ENCODE results near the gene NCMAP. TPM values are rescaled to one million over a fixed set of nuclear protein-coding genes. Genes with fewer than 3 reads are reported as not detected.

NCMAP gene
- polyA plus RNA-seq, 1 donor (not counting 4 experiments of a cell fraction or from before 2014, with no cell fraction given) = 0.05 TPM

DNA sequence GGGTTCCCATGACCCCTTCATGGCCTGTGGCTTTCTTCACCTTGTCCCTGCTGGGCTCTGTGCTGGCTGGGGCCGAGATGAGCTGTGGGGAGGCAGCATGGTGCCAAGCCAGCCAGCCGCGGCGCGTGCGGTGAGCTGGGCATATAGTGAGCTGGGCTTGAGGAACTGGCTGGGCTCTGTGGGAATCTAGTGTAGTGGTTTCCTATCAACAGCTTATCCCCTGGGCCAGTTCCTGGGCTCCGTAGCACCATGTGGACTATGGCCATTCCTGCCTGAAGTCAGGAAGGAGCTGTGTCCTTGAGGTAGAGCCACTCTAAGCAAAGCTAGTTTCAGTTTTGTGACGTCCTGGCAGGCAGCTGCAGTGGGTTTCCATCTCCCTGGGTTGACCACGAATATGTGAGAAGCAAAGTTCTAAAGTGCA, 1.8 kb downstream of the NCMAP start:
- Histone ChIP-seq H3K4me2 (ENCODE audit: control insufficient read depth, extremely low read depth, insufficient read depth, low read depth, low read length) (no peak overlapping the region), H4K20me1 (ENCODE audit: control insufficient read depth, extremely low read depth, insufficient read depth, low read length) (no peaks in the 10 kb centered on the region), H3K9ac (ENCODE audit: control insufficient read depth, extremely low read depth, insufficient read depth, low read length) (no peak overlapping the region), H3K9me1 (ENCODE audit: control insufficient read depth, extremely low read depth, insufficient read depth, low read length) (no peaks in the 10 kb centered on the region), H3K27ac (ENCODE audit: control insufficient read depth, insufficient read depth, low read length) (no peak overlapping the region), H3K79me2 (ENCODE audit: control insufficient read depth, insufficient read depth, low read length) (no peaks in the 10 kb centered on the region), H3K4me1 (ENCODE audit: control insufficient read depth, extremely low read depth, insufficient read depth, low read length) (peaks cover 6% of the 10 kb centered on the region), H3K4me3 (ENCODE audit: control insufficient read depth in 2 of 3, extremely low read depth in 1 of 3, insufficient read depth in 2 of 3, low read depth in 1 of 3, low read length in 3 of 3) (no peak overlapping the region), H3K36me3 (ENCODE audit: control insufficient read depth in 2 of 2, extremely low read depth in 1 of 2, insufficient read depth in 2 of 2, low read length in 2 of 2) (no peaks in the 10 kb centered on the region), H2AFZ (ENCODE audit: control insufficient read depth, low read length) (no peak overlapping the region), H3K9me3 (ENCODE audit: control insufficient read depth, low read depth, low read length) (no peaks in the 10 kb centered on the region), H3K27me3 (ENCODE audit: control insufficient read depth, extremely low read depth, insufficient read depth, low read length) (peaks cover 6% of the 10 kb centered on the region)
- FAIRE-seq (no peak), DNase-seq (ENCODE audit: low read depth, low spot score) (no peak)
- TF ChIP-seq, protein P1, sequence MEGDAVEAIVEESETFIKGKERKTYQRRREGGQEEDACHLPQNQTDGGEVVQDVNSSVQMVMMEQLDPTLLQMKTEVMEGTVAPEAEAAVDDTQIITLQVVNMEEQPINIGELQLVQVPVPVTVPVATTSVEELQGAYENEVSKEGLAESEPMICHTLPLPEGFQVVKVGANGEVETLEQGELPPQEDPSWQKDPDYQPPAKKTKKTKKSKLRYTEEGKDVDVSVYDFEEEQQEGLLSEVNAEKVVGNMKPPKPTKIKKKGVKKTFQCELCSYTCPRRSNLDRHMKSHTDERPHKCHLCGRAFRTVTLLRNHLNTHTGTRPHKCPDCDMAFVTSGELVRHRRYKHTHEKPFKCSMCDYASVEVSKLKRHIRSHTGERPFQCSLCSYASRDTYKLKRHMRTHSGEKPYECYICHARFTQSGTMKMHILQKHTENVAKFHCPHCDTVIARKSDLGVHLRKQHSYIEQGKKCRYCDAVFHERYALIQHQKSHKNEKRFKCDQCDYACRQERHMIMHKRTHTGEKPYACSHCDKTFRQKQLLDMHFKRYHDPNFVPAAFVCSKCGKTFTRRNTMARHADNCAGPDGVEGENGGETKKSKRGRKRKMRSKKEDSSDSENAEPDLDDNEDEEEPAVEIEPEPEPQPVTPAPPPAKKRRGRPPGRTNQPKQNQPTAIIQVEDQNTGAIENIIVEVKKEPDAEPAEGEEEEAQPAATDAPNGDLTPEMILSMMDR (optimal IDR thresholded peaks at IDR 0.05 in 1 of 3, IDR thresholded peaks at IDR 0.05 in 1 of 3, conservative IDR thresholded peaks at IDR 0.05 in 1 of 3; ENCODE audit: extremely low read depth in 1 of 3, insufficient read depth in 2 of 3, low read length in 3 of 3) = no peak
- no peak for TF ChIP-seq EZH2 (IDR thresholded peaks at IDR 0.05; ENCODE audit: low read length)
- dilution Hi-C loops (cut with MboI; ENCODE audit: extremely low pct_ligation_motif_present, low sequenced_read_pairs) = no loop called here

DNA sequence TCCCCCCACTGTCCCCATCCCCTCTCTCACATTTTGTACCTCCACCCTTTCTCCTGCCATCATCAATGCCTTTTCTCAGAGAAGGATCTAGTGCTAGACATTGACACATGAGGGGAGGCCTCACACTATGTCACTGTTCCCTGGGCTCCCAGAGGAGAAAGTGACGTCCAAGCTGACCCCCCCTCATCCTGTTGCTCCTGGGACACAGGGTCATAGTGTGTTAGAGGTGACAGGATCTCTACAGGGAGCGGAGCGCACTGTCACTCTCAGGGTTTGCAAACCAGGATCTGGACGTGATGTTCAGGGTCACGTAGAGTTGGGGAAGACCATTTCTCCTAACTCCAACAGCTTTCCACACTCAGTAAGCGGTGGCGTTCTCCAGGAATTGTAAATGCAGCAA, 2.6 kb downstream of the NCMAP start:
- Histone ChIP-seq H3K27me3 (ENCODE audit: control insufficient read depth, extremely low read depth, insufficient read depth, low read length) (peaks cover 6% of the 10 kb centered on the region), H3K9me1 (ENCODE audit: control insufficient read depth, extremely low read depth, insufficient read depth, low read length) (no peaks in the 10 kb centered on the region), H3K4me2 (ENCODE audit: control insufficient read depth, extremely low read depth, insufficient read depth, low read depth, low read length) (no peak overlapping the region)

More for the DNA sequence above, 2.6 kb downstream of the NCMAP start:
- H3K4me1 ChIP-seq (ENCODE audit: control insufficient read depth, extremely low read depth, insufficient read depth, low read length) = peaks cover 10% of the 10 kb centered on the region
- H3K9me3 ChIP-seq (ENCODE audit: control insufficient read depth, low read depth, low read length) = no peaks in the 10 kb centered on the region
- FAIRE-seq = no peak
- H2AFZ ChIP-seq (ENCODE audit: control insufficient read depth, low read length) = no peak overlapping the region
- no peaks in the 10 kb centered on the region for H3K79me2 ChIP-seq (ENCODE audit: control insufficient read depth, insufficient read depth, low read length)
- no peak for DNase-seq (ENCODE audit: low read depth, low spot score)
- H3K27ac ChIP-seq (ENCODE audit: control insufficient read depth, insufficient read depth, low read length) = no peak overlapping the region
- TF ChIP-seq, protein P1 (optimal IDR thresholded peaks at IDR 0.05 in 1 of 3, IDR thresholded peaks at IDR 0.05 in 1 of 3, conservative IDR thresholded peaks at IDR 0.05 in 1 of 3; ENCODE audit: extremely low read depth in 1 of 3, insufficient read depth in 2 of 3, low read length in 3 of 3) = no peak
- no peak for TF ChIP-seq EZH2 (IDR thresholded peaks at IDR 0.05; ENCODE audit: low read length)
- H3K36me3 ChIP-seq (ENCODE audit: control insufficient read depth in 2 of 2, extremely low read depth in 1 of 2, insufficient read depth in 2 of 2, low read length in 2 of 2) = no peaks in the 10 kb centered on the region
- no peak overlapping the region for H3K4me3 ChIP-seq (ENCODE audit: control insufficient read depth in 2 of 3, extremely low read depth in 1 of 3, insufficient read depth in 2 of 3, low read depth in 1 of 3, low read length in 3 of 3)
- no peaks in the 10 kb centered on the region for H4K20me1 ChIP-seq (ENCODE audit: control insufficient read depth, extremely low read depth, insufficient read depth, low read length)
- dilution Hi-C loops (cut with MboI; ENCODE audit: extremely low pct_ligation_motif_present, low sequenced_read_pairs) = no loop called here
- H3K9ac ChIP-seq (ENCODE audit: control insufficient read depth, extremely low read depth, insufficient read depth, low read length) = no peak overlapping the region

Data from keratinocyte (primary cell).